ENCODE measurements around the gene TPRG1. TPM values are rescaled to one million over a fixed set of nuclear protein-coding genes. Genes with fewer than 3 reads are reported as not detected.

Gene TPRG1
- total RNA-seq, 2 donors from 2014 or later, result 2.1 to 4.6 TPM

DNA sequence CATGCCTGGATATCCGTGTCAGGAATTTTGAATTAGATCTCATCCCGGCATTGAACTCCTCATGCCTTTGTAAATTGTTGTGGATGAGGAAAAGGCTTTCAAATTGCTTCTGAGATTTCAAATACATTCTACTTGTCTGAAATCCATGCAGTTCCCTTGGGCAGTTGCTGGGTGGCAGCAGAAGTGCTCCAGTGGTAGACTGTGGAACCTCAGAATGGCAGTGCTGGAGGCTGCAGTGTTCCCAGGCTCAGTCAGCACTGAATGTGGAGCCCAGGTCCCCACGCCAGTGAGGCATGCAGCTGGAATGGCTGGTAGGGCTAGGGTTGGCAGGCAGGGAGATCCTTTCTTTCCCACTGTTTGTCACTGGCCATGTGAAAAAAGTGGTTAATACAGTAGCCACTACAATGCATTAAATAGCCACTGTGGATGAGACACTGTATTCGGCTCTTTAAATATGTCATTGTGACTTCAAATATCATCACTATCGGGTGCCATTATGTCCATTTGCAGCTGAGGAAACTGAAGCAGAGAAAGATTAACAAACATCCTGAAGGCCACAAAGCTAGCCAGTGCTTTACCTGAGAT is 98.6 kb downstream of the TPRG1 start:
- no peak overlapping the region for H3K27ac ChIP-seq
- ATAC-seq (peak; percentile 78), DNase-seq (peak; percentile 51 to 75 (median 62))
- no peaks in the 10 kb centered on the region for H3K4me1 ChIP-seq
- no peaks in the 10 kb centered on the region for H3K9me3 ChIP-seq
- TF ChIP-seq, protein P1, sequence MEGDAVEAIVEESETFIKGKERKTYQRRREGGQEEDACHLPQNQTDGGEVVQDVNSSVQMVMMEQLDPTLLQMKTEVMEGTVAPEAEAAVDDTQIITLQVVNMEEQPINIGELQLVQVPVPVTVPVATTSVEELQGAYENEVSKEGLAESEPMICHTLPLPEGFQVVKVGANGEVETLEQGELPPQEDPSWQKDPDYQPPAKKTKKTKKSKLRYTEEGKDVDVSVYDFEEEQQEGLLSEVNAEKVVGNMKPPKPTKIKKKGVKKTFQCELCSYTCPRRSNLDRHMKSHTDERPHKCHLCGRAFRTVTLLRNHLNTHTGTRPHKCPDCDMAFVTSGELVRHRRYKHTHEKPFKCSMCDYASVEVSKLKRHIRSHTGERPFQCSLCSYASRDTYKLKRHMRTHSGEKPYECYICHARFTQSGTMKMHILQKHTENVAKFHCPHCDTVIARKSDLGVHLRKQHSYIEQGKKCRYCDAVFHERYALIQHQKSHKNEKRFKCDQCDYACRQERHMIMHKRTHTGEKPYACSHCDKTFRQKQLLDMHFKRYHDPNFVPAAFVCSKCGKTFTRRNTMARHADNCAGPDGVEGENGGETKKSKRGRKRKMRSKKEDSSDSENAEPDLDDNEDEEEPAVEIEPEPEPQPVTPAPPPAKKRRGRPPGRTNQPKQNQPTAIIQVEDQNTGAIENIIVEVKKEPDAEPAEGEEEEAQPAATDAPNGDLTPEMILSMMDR (IDR thresholded peaks at IDR 0.05), result peak; percentile 12 to 71 (median 61)
- TF ChIP-seq POLR2A (IDR thresholded peaks at IDR 0.05), result no peak
- 42 to 47% methylated on average over 5 of the region's 5 CpGs for WGBS, 2 donors
- no peaks in the 10 kb centered on the region for H3K36me3 ChIP-seq (replicated peaks in 1 of 2; ENCODE audit: insufficient read depth in 1 of 2, low read depth in 2 of 2)
- H3K4me3 ChIP-seq, result no peak overlapping the region
- intact Hi-C loops (cut with DNase I), result no loop called here
- no peaks in the 10 kb centered on the region for H3K27me3 ChIP-seq

DNA sequence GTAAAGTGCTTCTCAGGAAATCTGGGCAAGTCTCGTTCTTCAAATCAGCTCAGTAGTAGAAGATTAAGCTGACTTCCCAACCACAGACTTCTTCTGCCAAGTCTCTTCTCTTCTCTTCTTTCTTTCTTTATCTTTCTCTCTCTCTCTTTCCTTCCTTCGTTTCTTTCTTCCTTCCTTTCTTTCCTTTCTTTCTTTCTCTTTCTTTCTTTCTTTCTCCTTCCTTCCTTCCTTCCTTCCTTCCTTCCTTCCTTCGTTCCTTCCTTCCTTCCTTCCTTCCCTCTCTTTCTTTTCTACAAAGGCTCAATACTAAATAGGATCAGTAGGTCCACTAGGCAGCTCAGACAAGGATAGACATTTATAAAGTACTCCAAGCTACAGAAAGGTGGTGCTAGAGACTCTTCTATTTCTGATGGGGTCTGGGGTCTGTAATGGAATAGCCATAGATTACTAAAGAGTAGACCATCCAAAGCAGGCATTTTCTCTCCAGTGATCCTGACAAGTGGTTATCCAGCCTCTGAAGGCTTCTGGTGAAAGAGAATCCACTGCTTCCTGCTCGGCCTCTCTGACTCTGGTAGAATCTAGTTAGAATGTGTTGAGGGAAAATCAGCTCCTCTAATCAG is 100.8 kb downstream of the TPRG1 start:
- intact Hi-C loops (cut with DNase I), result no loop called here
- Histone ChIP-seq H3K36me3 (replicated peaks in 1 of 2; ENCODE audit: insufficient read depth in 1 of 2, low read depth in 2 of 2) (no peaks in the 10 kb centered on the region), H3K27ac (no peak overlapping the region)

DNA sequence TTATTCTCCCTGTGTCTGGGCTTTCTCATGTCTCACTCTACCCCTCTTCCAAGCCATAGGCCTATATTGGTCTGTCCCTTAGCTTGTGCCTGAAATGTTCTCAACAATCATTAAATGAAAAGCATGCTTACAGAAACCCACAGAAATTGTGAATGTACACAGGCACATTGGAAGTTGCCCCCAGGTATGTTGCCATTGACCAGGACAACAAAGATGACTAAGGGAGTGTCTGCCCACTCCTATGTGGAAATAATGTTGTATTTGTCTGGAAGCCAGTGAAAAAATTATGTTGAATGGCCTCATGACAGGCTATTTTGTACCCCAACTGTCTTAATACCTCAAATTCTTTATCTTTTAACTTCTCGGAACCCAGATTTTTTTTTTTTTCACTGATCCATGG is 102.0 kb downstream of the TPRG1 start:
- Histone ChIP-seq H3K9me3 (no peaks in the 10 kb centered on the region), H3K4me3 (no peak overlapping the region), H3K4me1 (no peaks in the 10 kb centered on the region), H3K27me3 (no peaks in the 10 kb centered on the region), H3K36me3 (replicated peaks in 1 of 2; ENCODE audit: insufficient read depth in 1 of 2, low read depth in 2 of 2) (no peaks in the 10 kb centered on the region), H3K27ac (no peak overlapping the region)
- no peak for DNase-seq
- ATAC-seq, result no peak
- intact Hi-C loops (cut with DNase I), result no loop called here
- TF ChIP-seq, protein P1 (IDR thresholded peaks at IDR 0.05), result no peak
- TF ChIP-seq POLR2A (IDR thresholded peaks at IDR 0.05), result no peak
- 86 to 89% methylated on average over 1 of the region's 1 CpG for WGBS, 2 donors

More for the DNA sequence above, 100.8 kb downstream of the TPRG1 start:
- TF ChIP-seq POLR2A (IDR thresholded peaks at IDR 0.05), result no peak
- TF ChIP-seq, protein P1 (IDR thresholded peaks at IDR 0.05), result peak in 2 of 7 experiments; percentile 29 to 34
- H3K27me3 ChIP-seq, result no peaks in the 10 kb centered on the region
- no peak for ATAC-seq
- no peak for DNase-seq
- WGBS, 2 donors, result 57 to 65% methylated on average over 4 of the region's 4 CpGs
- H3K4me3 ChIP-seq, result no peak overlapping the region
- no peaks in the 10 kb centered on the region for H3K9me3 ChIP-seq
- H3K4me1 ChIP-seq, result no peaks in the 10 kb centered on the region

DNA sequence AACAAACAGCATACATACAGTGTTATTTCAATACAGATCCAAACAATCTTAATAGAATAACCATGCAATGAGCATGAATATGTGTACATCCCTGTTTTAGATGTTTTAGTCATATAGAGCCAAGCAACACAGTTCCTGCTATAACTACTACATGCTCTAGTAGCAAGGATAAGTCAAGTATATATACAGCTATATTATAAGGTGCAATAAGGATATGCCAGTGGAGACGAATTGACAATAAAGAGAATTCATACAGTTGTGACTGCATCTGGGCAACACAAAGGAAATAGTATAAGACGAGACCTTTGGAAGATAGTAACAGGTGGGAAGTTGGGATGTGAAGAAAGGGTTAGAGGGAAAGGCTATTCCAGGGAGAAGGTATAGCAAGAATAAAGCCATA is 103.4 kb downstream of the TPRG1 start:
- intact Hi-C loops (cut with DNase I), result no loop called here
- Histone ChIP-seq H3K27ac (no peak overlapping the region), H3K4me1 (no peaks in the 10 kb centered on the region), H3K36me3 (replicated peaks in 1 of 2; ENCODE audit: insufficient read depth in 1 of 2, low read depth in 2 of 2) (no peaks in the 10 kb centered on the region), H3K4me3 (no peak overlapping the region), H3K27me3 (no peaks in the 10 kb centered on the region), H3K9me3 (no peaks in the 10 kb centered on the region)
- DNase-seq (no peak), ATAC-seq (no peak)
- 68 to 72% methylated on average over 2 of the region's 2 CpGs for WGBS, 2 donors
- TF ChIP-seq, protein P1 (IDR thresholded peaks at IDR 0.05), result no peak
- TF ChIP-seq POLR2A (IDR thresholded peaks at IDR 0.05), result no peak

DNA sequence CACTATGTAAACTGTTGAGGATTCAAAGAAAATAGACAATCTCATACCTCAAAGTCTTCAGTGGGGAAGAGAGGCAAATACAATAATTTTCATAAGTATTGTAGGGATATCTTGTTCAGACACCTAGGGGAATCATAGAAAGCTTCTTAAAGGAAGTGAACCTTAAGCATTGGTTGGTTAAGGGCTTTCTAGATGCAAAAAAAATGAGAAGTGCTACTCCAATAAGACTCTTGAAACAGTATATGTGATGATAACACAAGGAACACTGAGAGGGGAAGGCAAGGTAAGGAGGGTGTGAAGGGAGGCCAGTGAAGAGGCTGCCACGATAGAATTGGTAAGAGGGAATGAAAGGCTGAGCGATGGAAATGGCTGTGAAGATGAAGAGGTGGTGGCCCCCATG is 104.1 kb downstream of the TPRG1 start:
- H3K27ac ChIP-seq, result no peak overlapping the region
- TF ChIP-seq, protein P1 (IDR thresholded peaks at IDR 0.05), result no peak
- TF ChIP-seq POLR2A (IDR thresholded peaks at IDR 0.05), result no peak
- H3K36me3 ChIP-seq (replicated peaks in 1 of 2; ENCODE audit: insufficient read depth in 1 of 2, low read depth in 2 of 2), result no peaks in the 10 kb centered on the region
- H3K4me1 ChIP-seq, result no peaks in the 10 kb centered on the region
- WGBS, 2 donors, result 81 to 85% methylated on average over 2 of the region's 2 CpGs
- H3K4me3 ChIP-seq, result no peak overlapping the region
- H3K27me3 ChIP-seq, result no peaks in the 10 kb centered on the region
- intact Hi-C loops (cut with DNase I), result no loop called here
- ATAC-seq (no peak), DNase-seq (no peak)
- H3K9me3 ChIP-seq, result no peaks in the 10 kb centered on the region

Data from body of pancreas (tissue), 4 donors.